GM10248 (cell line): Measurements from ENCODE around the gene SCTR.

Experiments used
- CTCF ChIA-PET: fragments of 300-600 bp; sonication (Branson Sonifier 250); formaldehyde crosslinking; extraction: SDS; loops from one replicate; lab custom pipeline; 2021; ENCODE audit warnings: antibody characterized with exemption; lab: Yijun Ruan, JAX
- POLR2A ChIA-PET: fragments of 350-650 bp; sonication (Branson Sonifier 250); formaldehyde crosslinking; extraction: SDS; loops from one replicate; lab custom pipeline; 2020; ENCODE audit warnings: antibody characterized with exemption; lab: Yijun Ruan, JAX
- DNase-seq: peaks from one replicate; pipeline ENCODE4 v3.0.0; 2012; ENCODE audit errors: extremely low spot score
- TF ChIP-seq, protein P1 (sequence below): IDR thresholded peaks from 2 replicates; pipeline ENCODE4 v1.5.1; 2012; ENCODE audit warnings: mild to moderate bottlenecking, low read depth; ENCODE audit errors: extremely low read depth, missing control alignments, control extremely low read depth

SCTR gene

DNA sequence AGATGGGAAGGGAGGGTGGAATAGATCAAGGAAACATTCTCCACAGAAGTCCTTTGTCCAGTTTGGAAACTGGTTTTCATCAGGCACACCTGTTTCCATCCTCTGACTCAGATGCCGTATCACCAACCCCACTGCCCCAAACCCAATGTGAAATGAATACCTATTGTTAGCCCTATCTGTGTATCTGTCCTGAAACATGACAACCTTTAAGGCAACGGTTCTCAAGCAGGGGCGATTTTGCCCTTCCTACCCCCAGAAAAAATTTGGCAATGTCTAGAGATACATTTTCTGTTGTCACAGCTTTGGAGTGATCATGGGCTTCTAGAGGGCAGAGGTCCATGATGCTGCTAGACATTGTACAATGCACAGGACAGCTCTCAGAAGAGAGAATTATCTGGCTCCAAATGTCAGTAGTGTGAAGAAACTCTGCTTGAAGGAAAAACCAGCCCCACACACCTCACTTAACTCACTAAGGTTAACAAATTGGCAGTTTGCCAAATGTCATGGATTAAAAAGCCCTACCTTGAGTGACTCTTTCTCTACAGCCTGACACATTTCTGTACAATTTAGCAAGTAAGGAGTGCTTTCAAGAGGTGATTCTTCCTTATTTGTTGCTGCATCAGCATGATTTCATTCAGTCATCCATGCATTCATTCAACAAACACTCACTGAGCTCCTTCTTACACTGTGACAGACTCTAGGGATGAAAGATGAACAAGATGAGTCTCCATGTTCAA lies 3.4 kb downstream of the SCTR start:
- ChIA-PET POLR2A (no interaction called here), CTCF (no interaction called here)
- TF ChIP-seq, protein P1, sequence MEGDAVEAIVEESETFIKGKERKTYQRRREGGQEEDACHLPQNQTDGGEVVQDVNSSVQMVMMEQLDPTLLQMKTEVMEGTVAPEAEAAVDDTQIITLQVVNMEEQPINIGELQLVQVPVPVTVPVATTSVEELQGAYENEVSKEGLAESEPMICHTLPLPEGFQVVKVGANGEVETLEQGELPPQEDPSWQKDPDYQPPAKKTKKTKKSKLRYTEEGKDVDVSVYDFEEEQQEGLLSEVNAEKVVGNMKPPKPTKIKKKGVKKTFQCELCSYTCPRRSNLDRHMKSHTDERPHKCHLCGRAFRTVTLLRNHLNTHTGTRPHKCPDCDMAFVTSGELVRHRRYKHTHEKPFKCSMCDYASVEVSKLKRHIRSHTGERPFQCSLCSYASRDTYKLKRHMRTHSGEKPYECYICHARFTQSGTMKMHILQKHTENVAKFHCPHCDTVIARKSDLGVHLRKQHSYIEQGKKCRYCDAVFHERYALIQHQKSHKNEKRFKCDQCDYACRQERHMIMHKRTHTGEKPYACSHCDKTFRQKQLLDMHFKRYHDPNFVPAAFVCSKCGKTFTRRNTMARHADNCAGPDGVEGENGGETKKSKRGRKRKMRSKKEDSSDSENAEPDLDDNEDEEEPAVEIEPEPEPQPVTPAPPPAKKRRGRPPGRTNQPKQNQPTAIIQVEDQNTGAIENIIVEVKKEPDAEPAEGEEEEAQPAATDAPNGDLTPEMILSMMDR = no peak
- no peak for DNase-seq

DNA sequence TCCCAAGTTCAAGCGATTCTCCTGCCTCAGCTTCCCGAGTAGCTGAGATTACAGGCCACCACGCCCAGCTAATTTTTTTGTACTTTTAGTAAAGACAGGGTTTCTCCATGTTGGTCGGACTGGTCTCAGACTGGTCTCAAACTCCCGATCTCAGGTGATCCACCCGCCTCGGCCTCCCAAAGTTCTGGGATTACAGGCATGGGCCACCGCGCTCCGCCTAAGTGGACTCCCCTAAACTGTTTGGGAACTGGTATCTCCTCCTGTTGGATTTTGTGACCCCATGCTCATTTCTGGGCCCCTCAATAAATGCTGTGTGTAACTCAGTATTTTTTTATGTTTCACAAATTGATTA lies 5.2 kb downstream of the SCTR start:
- CTCF ChIA-PET = interaction anchor here (1.8 kb wide), 2 partner anchors 36 to 43 kb away, joined by 4 to 5 read pairs; no protein-coding TSS in a partner anchor
- POLR2A ChIA-PET = no interaction called here
- DNase-seq = no peak
- TF ChIP-seq, protein P1 = no peak

DNA sequence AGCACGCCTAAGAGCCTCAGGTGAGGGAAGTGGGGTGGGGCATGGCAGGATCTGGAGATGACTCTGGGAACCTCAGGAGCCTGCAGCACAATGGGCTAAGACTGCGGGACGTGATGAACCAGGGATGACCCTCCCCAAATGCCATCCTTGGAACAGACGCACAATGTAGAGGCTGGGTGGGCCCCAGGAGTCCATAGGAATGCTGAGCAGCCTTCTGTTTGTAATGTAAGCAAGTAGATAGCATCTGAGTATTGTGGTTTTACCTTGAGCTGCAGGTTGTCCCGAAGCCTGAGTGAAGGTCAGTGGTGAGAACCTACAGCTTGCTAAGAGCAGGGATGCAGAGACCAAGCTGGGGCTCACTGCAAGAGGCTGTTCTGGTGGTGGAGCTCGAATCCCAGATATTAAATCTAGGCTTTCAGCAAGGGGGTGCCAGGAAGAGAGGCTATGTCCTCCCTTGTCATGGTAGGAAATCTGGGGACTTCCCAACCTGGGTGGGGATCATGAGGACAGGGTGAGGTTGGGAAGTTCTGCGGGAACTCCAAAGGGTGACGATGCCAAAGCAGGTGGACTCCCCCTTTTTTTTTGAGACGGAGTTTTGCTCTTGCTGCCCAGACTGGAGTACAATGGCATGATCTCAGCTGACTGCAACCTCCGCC lies 5.8 kb downstream of the SCTR start:
- TF ChIP-seq, protein P1 = no peak
- DNase-seq = no peak
- ChIA-PET POLR2A (no interaction called here), CTCF (interaction anchor here (1.5 to 2.0 kb wide), 4 partner anchors 14 to 657 kb away, joined by 3 to 7 read pairs (median 4); no protein-coding TSS in a partner anchor)

DNA sequence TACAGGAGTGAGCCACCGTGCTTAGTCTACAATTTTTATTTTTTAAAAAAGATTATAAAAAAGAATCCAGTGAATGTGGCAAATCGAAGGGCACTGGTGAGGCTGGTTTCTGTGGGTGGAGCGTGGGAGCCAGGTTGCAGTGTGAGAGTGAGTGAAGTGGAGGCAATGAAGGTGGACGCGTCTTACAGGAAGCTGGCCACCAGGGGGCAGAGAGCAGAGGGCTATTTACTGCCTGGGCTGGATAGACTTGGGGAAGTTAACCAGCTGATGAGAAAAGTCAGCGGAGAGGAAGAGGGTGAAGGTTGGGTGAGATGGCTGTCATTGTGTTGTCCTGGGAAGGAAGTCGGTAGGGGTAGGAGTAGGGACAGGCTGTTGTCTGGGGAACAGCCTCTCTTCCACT lies 6.8 kb downstream of the SCTR start:
- TF ChIP-seq, protein P1 = peak; percentile 63
- ChIA-PET POLR2A (no interaction called here), CTCF (interaction anchor here (0.8 to 2.2 kb wide), 12 partner anchors 8 to 701 kb away, joined by 3 to 8 read pairs (median 5); no protein-coding TSS in a partner anchor)
- peak; percentile 77 for DNase-seq

DNA sequence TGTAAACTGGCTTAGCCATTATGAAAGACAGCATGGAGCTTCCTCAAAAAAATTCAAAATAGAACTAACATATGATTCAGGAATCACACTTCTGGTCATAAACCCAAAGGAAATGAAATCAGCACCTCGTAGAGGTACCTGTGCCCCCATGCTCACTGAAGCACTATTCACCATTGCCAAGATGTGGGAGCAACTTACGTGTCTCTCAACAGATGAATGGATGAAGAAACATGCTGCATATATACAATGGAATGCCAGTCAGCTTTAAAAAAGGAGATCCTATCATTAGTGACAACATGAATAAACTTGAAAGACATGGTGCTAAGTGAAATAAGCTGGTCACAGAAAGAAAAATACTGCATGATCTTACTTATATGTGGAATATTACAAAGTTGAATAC lies 8.2 kb downstream of the SCTR start:
- TF ChIP-seq, protein P1 = no peak
- POLR2A ChIA-PET = no interaction called here
- CTCF ChIA-PET = interaction anchor here (0.6 to 2.2 kb wide), 6 partner anchors 17 to 155 kb away, joined by 3 to 7 read pairs (median 3); no protein-coding TSS in a partner anchor
- no peak for DNase-seq

DNA sequence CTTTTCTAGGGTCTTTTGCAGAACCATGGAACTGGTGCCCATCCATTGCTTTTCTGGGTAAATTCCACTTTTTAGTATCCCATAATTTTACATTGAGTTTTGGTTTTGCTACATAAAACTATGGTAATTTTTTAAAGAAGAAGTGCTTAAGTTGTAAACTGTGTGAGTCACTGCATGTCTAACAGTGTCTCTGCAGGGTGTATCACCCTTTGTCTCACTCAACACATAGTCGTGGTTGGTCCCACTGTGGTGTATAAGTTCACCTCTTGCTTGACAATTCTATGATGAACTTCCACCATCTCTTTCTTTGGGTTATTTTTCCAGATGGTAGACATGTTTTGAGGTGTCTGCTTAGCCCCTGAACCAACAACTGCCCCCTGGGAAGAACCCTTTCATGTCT lies 10.5 kb downstream of the SCTR start:
- no peak for DNase-seq
- CTCF ChIA-PET = no interaction called here
- TF ChIP-seq, protein P1 = no peak
- POLR2A ChIA-PET = no interaction called here
